ENCODE results near the gene PTPRD.

- no peak for TF ChIP-seq CTCF (conservative IDR thresholded peaks at IDR 0.05 in 1 of 2, IDR thresholded peaks at IDR 0.05 in 1 of 2; ENCODE audit: low read depth in 1 of 2, low read length in 2 of 2)
- no peak for TF ChIP-seq EZH2 (IDR thresholded peaks at IDR 0.05; ENCODE audit: low read length, missing control alignments)
Observed at GRCh38 chr9:8680658-8681057, 1932.1 kb downstream of the PTPRD start.

Data from fibroblast of lung (primary cell).